ENCODE measurements around the gene STON2.

DNA sequence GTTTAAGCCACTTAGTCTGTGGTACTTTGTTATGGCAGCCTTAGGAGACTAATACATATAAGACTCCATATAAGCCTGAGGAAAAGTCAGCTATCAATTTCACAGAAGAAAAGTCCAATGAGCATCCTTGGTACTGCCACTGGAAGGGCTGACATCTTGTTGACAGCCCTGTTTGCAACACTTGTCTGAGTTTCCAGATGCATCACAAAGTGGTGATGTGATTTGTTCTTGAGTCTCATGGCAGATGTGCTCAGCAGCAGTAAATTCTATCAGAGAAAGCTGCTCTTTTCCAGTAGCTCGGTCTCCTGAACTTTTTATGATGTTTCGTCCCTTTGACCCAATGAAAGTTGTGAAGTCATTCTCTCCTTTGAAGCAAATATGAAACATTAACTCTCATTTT is 54.3 kb downstream of the STON2 start:
- TF ChIP-seq, protein P1, sequence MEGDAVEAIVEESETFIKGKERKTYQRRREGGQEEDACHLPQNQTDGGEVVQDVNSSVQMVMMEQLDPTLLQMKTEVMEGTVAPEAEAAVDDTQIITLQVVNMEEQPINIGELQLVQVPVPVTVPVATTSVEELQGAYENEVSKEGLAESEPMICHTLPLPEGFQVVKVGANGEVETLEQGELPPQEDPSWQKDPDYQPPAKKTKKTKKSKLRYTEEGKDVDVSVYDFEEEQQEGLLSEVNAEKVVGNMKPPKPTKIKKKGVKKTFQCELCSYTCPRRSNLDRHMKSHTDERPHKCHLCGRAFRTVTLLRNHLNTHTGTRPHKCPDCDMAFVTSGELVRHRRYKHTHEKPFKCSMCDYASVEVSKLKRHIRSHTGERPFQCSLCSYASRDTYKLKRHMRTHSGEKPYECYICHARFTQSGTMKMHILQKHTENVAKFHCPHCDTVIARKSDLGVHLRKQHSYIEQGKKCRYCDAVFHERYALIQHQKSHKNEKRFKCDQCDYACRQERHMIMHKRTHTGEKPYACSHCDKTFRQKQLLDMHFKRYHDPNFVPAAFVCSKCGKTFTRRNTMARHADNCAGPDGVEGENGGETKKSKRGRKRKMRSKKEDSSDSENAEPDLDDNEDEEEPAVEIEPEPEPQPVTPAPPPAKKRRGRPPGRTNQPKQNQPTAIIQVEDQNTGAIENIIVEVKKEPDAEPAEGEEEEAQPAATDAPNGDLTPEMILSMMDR (conservative IDR thresholded peaks at IDR 0.05; ENCODE audit: low read depth, low read length): no peak
- TF ChIP-seq EZH2phosphoT487 (IDR thresholded peaks at IDR 0.05; ENCODE audit: borderline replicate concordance, low read length): no peak
